ENCODE results near the gene CD99. TPM values are rescaled to one million over a fixed set of nuclear protein-coding genes. Genes with fewer than 3 reads are reported as not detected.

Gene CD99
- total RNA-seq, 4 donors from 2014 or later, result 110 to 207 (median 133) TPM

DNA sequence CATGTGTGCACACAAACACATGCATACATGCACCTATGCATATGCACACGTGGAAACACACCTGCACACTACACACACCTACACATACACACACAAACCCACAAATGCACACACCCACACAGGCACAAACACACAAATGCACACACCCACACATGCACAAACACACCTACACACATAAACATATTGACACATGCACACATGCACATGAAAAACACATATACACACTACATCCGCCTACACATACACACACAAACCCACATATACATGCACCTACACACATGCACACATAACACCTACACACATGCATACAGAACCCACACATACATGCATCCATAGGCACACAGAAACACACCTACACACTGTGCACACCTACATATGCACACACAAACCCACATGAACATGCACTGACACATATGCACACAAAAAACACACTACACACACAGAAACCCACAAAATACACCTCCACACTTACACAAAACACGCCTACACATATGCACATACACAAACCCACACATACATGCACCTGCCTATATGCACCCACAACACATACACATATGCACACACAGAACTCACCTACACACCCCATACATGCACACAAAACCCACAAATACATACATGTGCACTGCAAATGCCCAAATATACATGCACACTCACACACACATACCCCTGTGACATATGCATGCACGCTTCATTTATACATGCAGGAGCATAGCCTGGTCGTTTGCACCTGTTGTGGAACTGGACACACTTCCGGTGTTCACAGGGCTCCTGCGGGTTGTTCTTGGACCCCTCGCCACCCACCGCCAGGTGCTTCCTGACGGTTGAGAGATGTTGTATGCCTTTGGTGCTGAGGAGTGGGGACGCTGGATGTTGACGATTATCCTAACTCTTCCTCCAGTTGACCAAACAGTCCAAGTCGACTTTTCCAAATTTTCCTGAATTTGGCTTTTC, 22.1 kb downstream of the CD99 start:
- intact Hi-C loops (cut with DNase I; ENCODE audit: low total_unique reads), result no loop called here
- TF ChIP-seq POLR2A (IDR thresholded peaks at IDR 0.05), result no peak
- H3K36me3 ChIP-seq, result peaks cover 0 to 34% of the 10 kb centered on the region in 2 donors
- no peaks in the 10 kb centered on the region for H3K27me3 ChIP-seq
- no peak overlapping the region for H3K27ac ChIP-seq
- H3K4me3 ChIP-seq, result no peak overlapping the region
- no peak for DNase-seq
- H3K9me3 ChIP-seq, result no peaks in the 10 kb centered on the region
- no peak for ATAC-seq
- in situ Hi-C loops (cut with MboI; ENCODE audit: low sequenced_read_pairs in 4 of 4), result no loop called here
- peaks cover 9 to 23% of the 10 kb centered on the region in 2 donors for H3K4me1 ChIP-seq

DNA sequence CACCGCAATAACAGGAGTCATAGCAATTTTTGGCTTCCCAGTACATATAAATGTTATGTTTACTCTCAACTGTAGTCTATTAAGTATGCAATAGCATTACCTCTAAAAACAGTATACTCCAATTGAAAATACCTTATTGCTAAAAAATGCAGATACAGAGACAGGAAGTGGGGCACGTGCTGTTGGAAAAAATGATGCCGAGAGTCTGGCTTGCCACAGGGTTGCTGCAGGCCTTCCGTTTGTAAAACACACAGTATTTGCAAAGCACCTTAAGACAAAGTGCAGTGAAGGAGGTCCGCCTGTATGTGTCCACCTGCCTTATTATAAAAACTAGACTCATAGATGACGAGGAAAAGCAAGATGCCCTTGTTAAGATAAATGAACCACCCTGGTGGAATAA, 23.5 kb downstream of the CD99 start:
- Histone ChIP-seq H3K36me3 (peaks cover 0 to 48% of the 10 kb centered on the region in 2 donors), H3K27me3 (no peaks in the 10 kb centered on the region), H3K27ac (no peak overlapping the region), H3K4me3 (no peak overlapping the region), H3K4me1 (peaks cover 6 to 14% of the 10 kb centered on the region in 2 donors), H3K9me3 (no peaks in the 10 kb centered on the region)
- in situ Hi-C loops (cut with MboI; ENCODE audit: low sequenced_read_pairs in 4 of 4) (no loop called here), intact Hi-C loops (cut with DNase I; ENCODE audit: low total_unique reads) (no loop called here)
- DNase-seq (no peak), ATAC-seq (no peak)
- TF ChIP-seq POLR2A (IDR thresholded peaks at IDR 0.05) (no peak), CTCF (IDR thresholded peaks at IDR 0.05 in 4 of 5, conservative IDR thresholded peaks at IDR 0.05 in 1 of 5) (no peak)

- Histone ChIP-seq H3K4me1 (peaks cover under 1 to 8% of the 10 kb centered on the region in 2 donors), H3K27ac (no peak overlapping the region), H3K9me3 (no peaks in the 10 kb centered on the region), H3K27me3 (no peaks in the 10 kb centered on the region), H3K4me3 (no peak overlapping the region), H3K36me3 (peaks cover 0 to 54% of the 10 kb centered on the region in 2 donors)
- no peak for DNase-seq
- in situ Hi-C loops (cut with MboI; ENCODE audit: low sequenced_read_pairs in 4 of 4) (no loop called here), intact Hi-C loops (cut with DNase I; ENCODE audit: low total_unique reads) (no loop called here)
- TF ChIP-seq CTCF (IDR thresholded peaks at IDR 0.05 in 4 of 5, conservative IDR thresholded peaks at IDR 0.05 in 1 of 5) (no peak), POLR2A (IDR thresholded peaks at IDR 0.05) (no peak)
- ATAC-seq, result no peak
These were observed 24.0 kb downstream of the CD99 start for GRCh38 chrX:2715066-2715600.

- TF ChIP-seq CTCF (IDR thresholded peaks at IDR 0.05 in 4 of 5, conservative IDR thresholded peaks at IDR 0.05 in 1 of 5) (no peak), POLR2A (IDR thresholded peaks at IDR 0.05) (no peak)
- H3K4me3 ChIP-seq, result no peak overlapping the region
- ATAC-seq, result no peak
- H3K27ac ChIP-seq, result no peak overlapping the region
- H3K9me3 ChIP-seq, result no peaks in the 10 kb centered on the region
- peaks cover 0 to 75% of the 10 kb centered on the region in 2 donors for H3K36me3 ChIP-seq
- in situ Hi-C loops (cut with MboI; ENCODE audit: low sequenced_read_pairs in 4 of 4), result no loop called here
- H3K4me1 ChIP-seq, result no peaks in the 10 kb centered on the region
- DNase-seq, result no peak
- H3K27me3 ChIP-seq, result no peaks in the 10 kb centered on the region
- intact Hi-C loops (cut with DNase I; ENCODE audit: low total_unique reads), result no loop called here
These were observed 26.2 kb downstream of the CD99 start for GRCh38 chrX:2717312-2717711.

GRCh38 chrX:2718821-2719220, 27.7 kb downstream of the CD99 start:
- H3K27ac ChIP-seq, result no peak overlapping the region
- H3K4me1 ChIP-seq, result no peaks in the 10 kb centered on the region
- H3K4me3 ChIP-seq, result no peak overlapping the region
- in situ Hi-C loops (cut with MboI; ENCODE audit: low sequenced_read_pairs in 4 of 4) (no loop called here), intact Hi-C loops (cut with DNase I; ENCODE audit: low total_unique reads) (no loop called here)
- H3K27me3 ChIP-seq, result no peaks in the 10 kb centered on the region
- ATAC-seq, result no peak
- TF ChIP-seq CTCF (IDR thresholded peaks at IDR 0.05 in 4 of 5, conservative IDR thresholded peaks at IDR 0.05 in 1 of 5) (no peak), POLR2A (IDR thresholded peaks at IDR 0.05) (no peak)
- H3K9me3 ChIP-seq, result no peaks in the 10 kb centered on the region
- DNase-seq, result no peak
- peaks cover 0 to 85% of the 10 kb centered on the region in 2 donors for H3K36me3 ChIP-seq

Data from gastrocnemius medialis (tissue), 4 donors.